OCI-LY1 (cell line): ENCODE data around the gene PSENEN.

ENCODE experiments used
- H2AFZ ChIP-seq: fragments of 200-600 bp; sonication (generic), shearing (Covaris generic); 2 replicates; pipeline ENCODE4 v1.6.0; 2014; ENCODE audit warnings: antibody characterized with exemption, mild to moderate bottlenecking, low read length
- H3F3A ChIP-seq: fragments of 200-600 bp; sonication (generic), shearing (Covaris generic); 2 replicates; pipeline ENCODE4 v1.6.0; 2014; ENCODE audit warnings: mild to moderate bottlenecking, antibody characterized with exemption, low read length, moderate library complexity; ENCODE audit not compliant: insufficient read depth
- H3K27ac ChIP-seq: fragments of 200-600 bp; sonication (generic); 2 replicates; pipeline ENCODE4 v1.5.1; 2014; ENCODE audit warnings: low read length, mixed run types, mild to moderate bottlenecking, low read depth; ENCODE audit not compliant: poor library complexity, severe bottlenecking
- H3K27me3 ChIP-seq: fragments of 200-600 bp; sonication (generic); 2 replicates; pipeline ENCODE4 v1.6.0; 2014; ENCODE audit warnings: antibody characterized with exemption, mild to moderate bottlenecking, low read length, moderate library complexity; ENCODE audit not compliant: insufficient read depth
- H3K36me3 ChIP-seq: fragments of 200-600 bp; sonication (generic); 2 replicates; pipeline ENCODE4 v1.6.1; 2014; ENCODE audit warnings: mild to moderate bottlenecking, antibody characterized with exemption, low read length, moderate library complexity, mixed read lengths; ENCODE audit not compliant: insufficient read depth
- H3K4me1 ChIP-seq: fragments of 200-600 bp; sonication (generic); 2 replicates; pipeline ENCODE4 v1.5.1; 2014; ENCODE audit warnings: mild to moderate bottlenecking, low read length, moderate library complexity; ENCODE audit not compliant: insufficient read depth, severe bottlenecking
- H3K4me2 ChIP-seq: fragments of 200-600 bp; sonication (generic), shearing (Covaris generic); 2 replicates; pipeline ENCODE4 v1.6.1; 2014; ENCODE audit warnings: low read length
- H3K4me3 ChIP-seq: fragments of 200-600 bp; sonication (generic); 2 replicates; pipeline ENCODE4 v1.5.1; 2014; ENCODE audit warnings: low read length, low read depth, mild to moderate bottlenecking, mixed read lengths; ENCODE audit not compliant: poor library complexity, severe bottlenecking
- H3K79me2 ChIP-seq: fragments of 200-600 bp; shearing (Covaris generic); 2 replicates; pipeline ENCODE4 v1.6.1; 2016; ENCODE audit warnings: mixed run types, low read length, mixed read lengths; ENCODE audit not compliant: insufficient read depth
- H3K9ac ChIP-seq: fragments of 200-600 bp; sonication (generic), shearing (Covaris generic); 2 replicates; pipeline ENCODE4 v1.6.1; 2014; ENCODE audit warnings: mild to moderate bottlenecking, low read length, mixed read lengths
- H3K9me2 ChIP-seq: fragments of 200-600 bp; sonication (generic), shearing (Covaris generic); 2 replicates; pipeline ENCODE4 v1.6.1; 2014; ENCODE audit warnings: low read depth, mild to moderate bottlenecking, low read length, mixed read lengths
- H3K9me3 ChIP-seq: fragments of 200-600 bp; shearing (Covaris generic); 2 replicates; pipeline ENCODE4 v1.6.1; 2014; ENCODE audit warnings: low read length, mixed read lengths
- H4K20me1 ChIP-seq: fragments of 200-600 bp; sonication (generic), shearing (Covaris generic); 2 replicates; pipeline ENCODE4 v1.6.0; 2016; ENCODE audit warnings: mild to moderate bottlenecking, low read length; ENCODE audit not compliant: insufficient read depth
- EZH2 ChIP-seq: fragments of 200-600 bp; sonication (generic), shearing (Covaris generic); IDR thresholded peaks from 2 replicates; pipeline ENCODE4 v1.8.0; 2017; ENCODE audit warnings: borderline replicate concordance, mixed run types, mild to moderate bottlenecking, antibody characterized with exemption, low read length, moderate library complexity, mixed read lengths
- TF ChIP-seq, protein P1 (sequence below): fragments of 200-600 bp; sonication (generic), shearing (Covaris generic); IDR thresholded peaks from 2 replicates; pipeline ENCODE4 v1.5.1; 2017; ENCODE audit warnings: mild to moderate bottlenecking, antibody characterized with exemption, low read length, moderate library complexity, mixed read lengths

The PSENEN gene

GRCh38 chr19:35731779-35732405, 13.6 kb upstream of the PSENEN start:
- Histone ChIP-seq H4K20me1 (no peaks in the 10 kb centered on the region), H3K9ac (no peak overlapping the region), H3K9me2 (no peaks in the 10 kb centered on the region)

DNA sequence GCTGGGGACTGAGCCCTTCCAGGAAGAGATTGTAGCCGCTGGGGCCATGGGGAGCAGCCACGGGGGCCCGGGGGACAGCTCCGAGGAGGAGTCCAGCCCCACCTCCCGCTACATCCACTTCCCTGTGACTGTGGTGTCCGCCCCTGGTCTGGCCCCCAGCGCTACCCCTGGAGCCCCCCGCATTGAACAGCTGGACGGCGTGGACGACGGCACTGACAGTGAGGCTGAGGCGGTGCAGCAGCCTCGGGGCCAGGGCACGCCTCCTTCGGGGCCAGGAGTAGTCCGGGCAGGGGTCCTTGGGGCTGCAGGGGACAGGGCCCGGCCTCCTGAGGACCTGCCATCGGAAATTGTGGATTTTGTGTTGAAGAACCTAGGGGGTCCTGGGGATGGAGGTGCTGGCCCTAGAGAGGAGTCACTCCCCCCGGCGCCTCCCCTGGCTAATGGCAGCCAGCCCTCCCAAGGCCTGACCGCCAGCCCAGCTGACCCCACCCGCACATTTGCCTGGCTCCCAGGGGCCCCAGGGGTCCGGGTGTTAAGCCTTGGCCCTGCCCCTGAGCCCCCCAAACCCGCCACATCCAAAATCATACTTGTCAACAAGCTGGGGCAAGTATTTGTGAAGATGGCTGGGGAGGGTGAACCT, 12.8 kb upstream of the PSENEN start:
- H2AFZ ChIP-seq = no peak overlapping the region
- no peak overlapping the region for H3K27ac ChIP-seq
- H3K9me2 ChIP-seq = no peaks in the 10 kb centered on the region
- no peaks in the 10 kb centered on the region for H3F3A ChIP-seq
- no peaks in the 10 kb centered on the region for H3K4me1 ChIP-seq
- H3K79me2 ChIP-seq = no peaks in the 10 kb centered on the region
- H3K36me3 ChIP-seq = peaks cover 90% of the 10 kb centered on the region
- H3K9me3 ChIP-seq = no peaks in the 10 kb centered on the region
- H3K4me2 ChIP-seq = no peak overlapping the region
- H4K20me1 ChIP-seq = no peaks in the 10 kb centered on the region
- H3K27me3 ChIP-seq = no peaks in the 10 kb centered on the region
- H3K4me3 ChIP-seq = no peak overlapping the region
- no peak overlapping the region for H3K9ac ChIP-seq
- no peak for TF ChIP-seq EZH2
- TF ChIP-seq, protein P1, sequence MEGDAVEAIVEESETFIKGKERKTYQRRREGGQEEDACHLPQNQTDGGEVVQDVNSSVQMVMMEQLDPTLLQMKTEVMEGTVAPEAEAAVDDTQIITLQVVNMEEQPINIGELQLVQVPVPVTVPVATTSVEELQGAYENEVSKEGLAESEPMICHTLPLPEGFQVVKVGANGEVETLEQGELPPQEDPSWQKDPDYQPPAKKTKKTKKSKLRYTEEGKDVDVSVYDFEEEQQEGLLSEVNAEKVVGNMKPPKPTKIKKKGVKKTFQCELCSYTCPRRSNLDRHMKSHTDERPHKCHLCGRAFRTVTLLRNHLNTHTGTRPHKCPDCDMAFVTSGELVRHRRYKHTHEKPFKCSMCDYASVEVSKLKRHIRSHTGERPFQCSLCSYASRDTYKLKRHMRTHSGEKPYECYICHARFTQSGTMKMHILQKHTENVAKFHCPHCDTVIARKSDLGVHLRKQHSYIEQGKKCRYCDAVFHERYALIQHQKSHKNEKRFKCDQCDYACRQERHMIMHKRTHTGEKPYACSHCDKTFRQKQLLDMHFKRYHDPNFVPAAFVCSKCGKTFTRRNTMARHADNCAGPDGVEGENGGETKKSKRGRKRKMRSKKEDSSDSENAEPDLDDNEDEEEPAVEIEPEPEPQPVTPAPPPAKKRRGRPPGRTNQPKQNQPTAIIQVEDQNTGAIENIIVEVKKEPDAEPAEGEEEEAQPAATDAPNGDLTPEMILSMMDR = no peak

More at GRCh38 chr19:35731779-35732405, 13.6 kb upstream of the PSENEN start:
- TF ChIP-seq, protein P1 = no peak
- no peak for TF ChIP-seq EZH2
- H3K79me2 ChIP-seq = no peaks in the 10 kb centered on the region
- no peaks in the 10 kb centered on the region for H3K4me1 ChIP-seq
- no peak overlapping the region for H3K4me3 ChIP-seq
- H3K9me3 ChIP-seq = no peaks in the 10 kb centered on the region
- no peaks in the 10 kb centered on the region for H3F3A ChIP-seq
- H3K4me2 ChIP-seq = no peak overlapping the region
- H3K36me3 ChIP-seq = peaks cover 92% of the 10 kb centered on the region
- no peak overlapping the region for H2AFZ ChIP-seq
- no peak overlapping the region for H3K27ac ChIP-seq
- H3K27me3 ChIP-seq = no peaks in the 10 kb centered on the region

GRCh38 chr19:35733180-35734125, 12.0 kb upstream of the PSENEN start:
- Histone ChIP-seq H3K4me1 (no peaks in the 10 kb centered on the region), H3K9me3 (no peaks in the 10 kb centered on the region), H3K9ac (no peak overlapping the region), H3F3A (no peaks in the 10 kb centered on the region), H2AFZ (no peak overlapping the region), H3K4me2 (no peak overlapping the region), H4K20me1 (no peaks in the 10 kb centered on the region), H3K9me2 (no peaks in the 10 kb centered on the region), H3K4me3 (no peak overlapping the region), H3K79me2 (no peaks in the 10 kb centered on the region), H3K27me3 (no peaks in the 10 kb centered on the region), H3K36me3 (peaks cover 91% of the 10 kb centered on the region), H3K27ac (no peak overlapping the region)
- TF ChIP-seq EZH2 = no peak
- TF ChIP-seq, protein P1 = no peak
